Activated T-helper 9 cell treated with anti-CD3 and anti-CD28 coated beads, Interleukin-2, amount 50 U/mL, for 16 hours (primary cell): ENCODE measurements around the gene RNF39.
A peak's percentile ranks its signal among the peaks of the same experiment; 100 is the strongest.
"Not testable (repeated sequence)": the region's sequence is repeated elsewhere in the genome, so short reads cannot be mapped to it uniquely, and the experiment has no call there.

Source experiments
- DNase-seq: peaks from one replicate; pipeline ENCODE4 v3.0.0-alpha.2; 2020; ENCODE audit warnings: low read depth

Gene RNF39

GRCh38 chr6:30075094-30075789, at the start of gene RNF39:
TSS of gene RNF39 (minus strand) at chr6:30075769. CDS start at chr6:30075585, 184 bp downstream.
- DNase-seq, result no peak

- no peak for DNase-seq
Observed at GRCh38 chr6:30122515-30122914, 46.9 kb upstream of the RNF39 start.

GRCh38 chr6:30121446-30122366, 46.1 kb upstream of the RNF39 start:
- DNase-seq, result no peak

- not testable (repeated sequence) for DNase-seq
Observed at GRCh38 chr6:30118691-30119090, 43.1 kb upstream of the RNF39 start.

- DNase-seq, result no peak
Observed at GRCh38 chr6:30116724-30117123, 41.2 kb upstream of the RNF39 start.

- no peak for DNase-seq
Observed at GRCh38 chr6:30113841-30114240, 38.3 kb upstream of the RNF39 start.

GRCh38 chr6:30113003-30113759, 37.6 kb upstream of the RNF39 start, which contains the start of gene TRIM31:
TSS of gene TRIM31 (minus strand) at chr6:30113090. CDS start at chr6:30112805, 285 bp downstream.
- DNase-seq, result no peak

GRCh38 chr6:30112402-30112994, 36.9 kb upstream of the RNF39 start:
- DNase-seq, result no peak

GRCh38 chr6:30111266-30111856, 35.8 kb upstream of the RNF39 start:
- no peak for DNase-seq

- no peak for DNase-seq
Observed at GRCh38 chr6:30104661-30105060, 29.1 kb upstream of the RNF39 start.

GRCh38 chr6:30103872-30104179, 28.3 kb upstream of the RNF39 start:
- no peak for DNase-seq

GRCh38 chr6:30102970-30103871, 27.7 kb upstream of the RNF39 start:
- DNase-seq, result peak; percentile 71

GRCh38 chr6:30102414-30102969, 26.9 kb upstream of the RNF39 start:
- DNase-seq, result no peak

GRCh38 chr6:30101444-30102413, 26.2 kb upstream of the RNF39 start:
- DNase-seq, result peak; percentile 56

GRCh38 chr6:30100585-30101443, 25.2 kb upstream of the RNF39 start:
- DNase-seq, result peak; percentile 9

- no peak for DNase-seq
Observed at GRCh38 chr6:30100154-30100553, 24.6 kb upstream of the RNF39 start.

- no peak for DNase-seq
Observed at GRCh38 chr6:30097902-30098768, 22.6 kb upstream of the RNF39 start.
